Measurements from ENCODE around the gene DESI2.
"Not testable (repeated sequence)": the region's sequence is repeated elsewhere in the genome, so short reads cannot be mapped to it uniquely, and the experiment has no call there.

DESI2 gene

GRCh38 chr1:244740027-244740617 is 87.2 kb downstream of the DESI2 start:
- not testable (repeated sequence) for H3K4me3 ChIP-seq (ENCODE audit: low read depth, low read length); DNase-seq (ENCODE audit: low read depth)

GRCh38 chr1:244741692-244742091 is 88.8 kb downstream of the DESI2 start:
- no peak for DNase-seq (ENCODE audit: low read depth)
- H3K4me3 ChIP-seq (ENCODE audit: low read depth, low read length) = no peak overlapping the region

GRCh38 chr1:244749230-244750016 is 96.5 kb downstream of the DESI2 start:
- DNase-seq (ENCODE audit: low read depth) = no peak
- no peak overlapping the region for H3K4me3 ChIP-seq (ENCODE audit: low read depth, low read length)

GRCh38 chr1:244751271-244751895 is 98.5 kb downstream of the DESI2 start:
- DNase-seq (ENCODE audit: low read depth) = no peak
- no peak overlapping the region for H3K4me3 ChIP-seq (ENCODE audit: low read depth, low read length)

GRCh38 chr1:244755673-244756072 is 102.7 kb downstream of the DESI2 start:
- no peak for DNase-seq (ENCODE audit: low read depth)
- no peak overlapping the region for H3K4me3 ChIP-seq (ENCODE audit: low read depth, low read length)

GRCh38 chr1:244757091-244757939 is 104.4 kb downstream of the DESI2 start:
- H3K4me3 ChIP-seq (ENCODE audit: low read depth, low read length) = no peak overlapping the region
- peak; percentile 14 for DNase-seq (ENCODE audit: low read depth)

All from skeletal muscle cell (primary cell).